DMS114 treated with DMSO at 0.1 percent for 48 hours (cell line): Measurements from ENCODE around the gene HES4.
"Not testable (repeated sequence)": the region's sequence is repeated elsewhere in the genome, so short reads cannot be mapped to it uniquely, and the experiment has no call there.

Experiments
- DNase-seq: peaks from one replicate; lab custom pipeline; 2025; ENCODE audit not compliant: unreplicated experiment; lab: John Stamatoyannopoulos, UW

Gene HES4

DNA sequence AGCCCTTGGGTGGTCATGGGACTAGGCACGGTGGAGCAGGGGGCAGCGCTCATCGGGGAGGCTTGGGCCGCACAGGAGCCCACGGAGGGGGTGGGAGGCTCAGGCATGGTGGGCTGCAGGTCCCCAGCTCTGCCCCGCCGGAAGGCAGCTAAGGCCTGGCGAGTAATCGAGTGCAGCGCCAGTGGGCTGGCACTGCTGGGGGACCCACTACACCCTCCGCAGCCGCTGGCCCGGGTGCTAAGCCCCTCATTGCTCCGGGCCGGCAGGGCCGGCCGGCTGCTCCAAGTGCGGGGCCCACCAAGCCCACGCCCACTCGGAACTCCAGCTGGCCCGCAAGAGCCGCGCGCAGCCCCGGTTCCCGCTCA lies 18.4 kb upstream of the HES4 start:
- not testable (repeated sequence) for DNase-seq

GRCh38 chr1:1017397-1018320 lies 17.8 kb upstream of the HES4 start:
- DNase-seq: not testable (repeated sequence)

DNA sequence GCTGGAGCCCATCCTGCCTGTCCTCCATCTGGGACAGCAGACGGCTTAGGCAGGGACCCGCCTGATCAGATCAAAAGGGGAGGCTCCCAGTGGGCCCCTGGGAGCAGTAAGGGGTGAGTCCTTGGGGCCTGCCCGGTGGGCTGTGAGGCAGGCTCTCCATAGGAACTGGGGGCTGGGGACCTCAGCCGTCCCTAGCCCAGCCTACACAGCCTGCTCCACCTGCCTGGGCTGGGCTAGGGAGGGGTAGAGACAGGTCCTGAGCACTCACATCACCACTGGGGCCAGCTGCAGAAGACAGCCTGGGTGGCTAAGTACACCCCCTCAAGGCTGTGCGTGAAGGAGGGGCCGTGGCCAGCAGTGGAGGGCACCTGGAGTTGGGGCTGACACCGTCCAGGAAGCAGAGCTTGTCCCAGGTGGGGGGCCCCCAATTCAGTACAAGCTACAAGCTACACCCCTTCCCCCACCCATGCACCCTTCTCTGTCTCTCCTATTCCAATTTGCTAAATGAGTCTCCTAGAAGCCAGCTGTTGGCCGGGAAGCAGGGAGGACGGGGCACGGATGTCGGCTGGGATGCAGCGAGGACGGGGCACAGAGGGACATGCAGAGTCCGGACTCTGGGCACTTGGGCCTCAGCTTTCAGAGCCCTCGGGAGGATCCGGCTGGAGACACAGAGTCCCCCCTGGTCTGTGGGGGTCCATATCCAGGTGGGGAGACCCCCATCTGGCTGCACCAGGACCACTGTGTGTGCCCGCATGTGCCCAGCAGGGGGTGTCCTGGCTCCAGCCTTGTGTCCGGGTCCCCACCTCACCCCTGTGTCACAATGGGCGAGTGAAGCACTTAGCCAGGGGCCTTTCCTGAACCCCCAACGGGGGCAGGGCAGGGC lies 15.1 kb upstream of the HES4 start:
- no peak for DNase-seq

DNA sequence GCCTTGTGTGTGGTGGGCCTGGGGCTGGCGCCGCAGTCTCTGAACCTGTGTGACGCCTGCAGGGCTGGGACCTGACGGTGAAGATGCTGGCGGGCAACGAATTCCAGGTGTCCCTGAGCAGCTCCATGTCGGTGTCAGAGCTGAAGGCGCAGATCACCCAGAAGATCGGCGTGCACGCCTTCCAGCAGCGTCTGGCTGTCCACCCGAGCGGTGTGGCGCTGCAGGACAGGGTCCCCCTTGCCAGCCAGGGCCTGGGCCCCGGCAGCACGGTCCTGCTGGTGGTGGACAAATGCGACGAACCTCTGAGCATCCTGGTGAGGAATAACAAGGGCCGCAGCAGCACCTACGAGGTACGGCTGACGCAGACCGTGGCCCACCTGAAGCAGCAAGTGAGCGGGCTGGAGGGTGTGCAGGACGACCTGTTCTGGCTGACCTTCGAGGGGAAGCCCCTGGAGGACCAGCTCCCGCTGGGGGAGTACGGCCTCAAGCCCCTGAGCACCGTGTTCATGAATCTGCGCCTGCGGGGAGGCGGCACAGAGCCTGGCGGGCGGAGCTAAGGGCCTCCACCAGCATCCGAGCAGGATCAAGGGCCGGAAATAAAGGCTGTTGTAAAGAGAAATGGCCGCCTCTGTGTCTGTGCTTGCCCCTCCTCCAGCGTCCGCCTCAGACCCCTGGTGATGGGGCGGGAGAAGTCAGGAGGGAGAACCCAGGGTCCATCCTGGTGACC lies 14.2 kb upstream of the HES4 start:
- peak; percentile 57 for DNase-seq

GRCh38 chr1:1013105-1013921 lies 13.4 kb upstream of the HES4 start, which contains the start of gene ISG15:
Gene ISG15, plus strand, starts transcription at chr1:1013497. Its CDS starts 77 bp downstream, at chr1:1013574.
- peak; percentile 74 for DNase-seq

- not testable (repeated sequence) for DNase-seq
Observed at GRCh38 chr1:1012736-1013104, 12.8 kb upstream of the HES4 start.

DNA sequence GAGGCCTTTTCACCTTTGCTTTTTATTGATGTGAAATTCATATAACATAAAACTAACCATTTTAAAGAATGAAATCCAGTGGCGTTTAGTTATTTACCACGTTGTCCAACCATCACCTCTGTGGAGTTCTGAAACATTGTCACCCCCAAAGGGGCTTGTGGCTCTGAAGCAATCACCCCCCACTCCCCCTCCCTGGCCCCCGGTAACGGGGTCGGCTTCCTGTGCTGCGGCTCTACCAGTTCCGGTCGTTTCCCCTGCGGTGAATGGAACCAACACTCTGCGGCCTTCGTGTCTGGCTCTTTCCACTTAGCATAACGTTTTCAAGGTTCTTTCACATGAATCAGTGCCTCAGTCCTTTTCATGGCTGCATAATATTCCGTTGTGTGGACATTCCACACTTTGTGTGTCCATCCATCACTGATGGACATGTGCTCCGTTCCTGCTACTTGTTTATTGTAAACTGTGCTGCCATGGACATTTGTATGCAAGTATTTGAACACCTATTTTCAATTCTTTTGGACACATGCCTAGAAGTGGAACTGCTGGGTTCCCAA lies 11.6 kb upstream of the HES4 start:
- no peak for DNase-seq

- DNase-seq: not testable (repeated sequence)
Observed at GRCh38 chr1:1010131-1010530, 10.2 kb upstream of the HES4 start.

- DNase-seq: no peak
Observed at GRCh38 chr1:1006305-1007159, 6.6 kb upstream of the HES4 start.

- no peak for DNase-seq
Observed at GRCh38 chr1:1005774-1006304, 5.9 kb upstream of the HES4 start.

GRCh38 chr1:1004780-1005697 lies 5.1 kb upstream of the HES4 start:
- DNase-seq: no peak

DNA sequence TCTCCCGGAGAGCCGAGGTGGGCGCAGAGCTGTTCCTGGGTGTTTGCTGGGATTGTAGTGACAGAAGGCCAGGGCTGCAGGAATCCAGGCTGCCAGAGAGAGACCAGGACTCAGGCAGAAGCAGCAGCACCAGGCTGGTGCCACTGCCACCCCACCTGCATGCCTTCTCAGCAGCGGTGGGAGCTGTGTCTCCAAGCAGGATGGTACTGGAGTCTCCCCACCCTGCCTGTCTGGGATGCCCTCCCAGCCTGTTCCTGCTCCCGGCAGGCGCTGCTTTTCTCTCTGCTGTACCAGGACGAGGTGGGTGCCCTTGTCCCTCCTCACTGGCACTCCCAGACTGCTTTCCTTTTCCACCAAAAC lies 4.5 kb upstream of the HES4 start:
- DNase-seq: no peak

DNA sequence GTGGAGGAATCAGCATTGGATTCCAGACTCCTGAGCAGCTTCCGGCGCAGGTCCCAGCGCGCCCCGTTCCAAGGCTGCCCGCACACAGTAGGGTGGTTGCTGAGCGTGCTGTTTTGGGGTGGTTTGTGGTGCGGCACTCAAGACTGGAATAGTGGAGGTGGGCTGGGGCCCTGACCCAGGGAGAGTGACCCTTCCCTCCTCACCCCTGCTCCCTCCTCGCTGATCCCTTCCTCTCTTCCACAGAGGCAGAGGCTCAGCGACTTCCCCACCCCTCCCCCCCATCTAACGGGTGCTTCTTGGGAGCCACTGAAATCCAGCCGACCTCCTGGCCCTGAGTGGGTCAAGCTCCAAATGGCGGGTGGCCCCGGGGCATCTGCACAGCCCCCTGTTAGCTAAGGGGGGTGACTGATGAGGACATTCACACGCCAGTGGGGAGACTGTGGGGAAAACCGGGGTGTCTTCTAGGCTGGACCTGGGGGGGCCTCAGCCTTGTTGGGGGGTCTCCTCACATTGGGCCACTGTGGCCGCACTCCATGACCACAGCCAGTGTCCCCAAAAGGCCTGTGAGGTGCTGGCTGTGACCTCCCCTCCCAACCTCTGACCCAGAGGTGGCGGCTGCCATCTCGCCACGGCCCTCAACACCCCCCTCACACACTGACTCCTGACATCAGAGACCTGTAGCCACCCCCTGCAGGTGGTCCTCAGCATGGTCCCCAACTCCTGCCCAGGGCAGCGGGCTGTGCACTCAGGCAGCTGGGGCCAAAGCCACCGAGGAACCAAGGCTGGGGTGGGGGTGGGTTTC lies 3.9 kb upstream of the HES4 start:
- DNase-seq: no peak

DNA sequence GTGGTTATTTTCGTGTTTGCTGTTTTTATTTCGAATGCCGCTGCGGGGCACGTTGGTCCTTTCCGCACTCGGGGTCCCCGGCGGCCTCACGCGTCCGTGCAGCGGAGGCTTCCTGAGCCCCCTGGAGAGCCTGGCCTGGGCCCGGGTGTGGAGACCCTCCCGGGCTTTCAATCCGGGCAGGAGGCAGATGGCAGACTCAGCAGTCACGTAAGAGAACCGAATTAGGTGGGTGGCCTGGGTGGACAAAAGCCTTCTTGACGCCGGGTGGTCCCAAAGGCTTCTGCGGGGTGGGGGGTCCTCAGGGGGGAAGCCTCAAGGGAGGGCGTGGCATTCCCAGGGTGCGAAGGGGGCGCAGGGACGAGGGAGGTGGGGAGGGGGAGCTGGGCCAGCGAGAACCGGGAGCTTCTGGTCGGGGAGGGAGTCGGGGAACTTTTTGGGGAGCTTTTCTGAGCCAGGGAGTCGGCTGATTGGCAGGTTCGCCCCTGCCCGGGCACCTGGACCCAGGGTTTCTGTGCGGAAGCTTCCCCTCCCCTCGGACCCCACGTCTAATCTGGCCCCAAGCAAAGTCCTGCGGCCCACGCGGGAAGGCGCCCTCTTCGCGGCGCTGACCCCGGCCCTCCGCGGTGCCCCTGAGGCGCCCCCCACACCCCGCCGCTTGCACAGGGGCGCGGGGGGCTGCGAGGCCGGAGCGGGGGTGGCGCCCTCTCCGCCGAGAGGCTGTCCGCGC lies 1.3 kb upstream of the HES4 start:
- DNase-seq: no peak

DNA sequence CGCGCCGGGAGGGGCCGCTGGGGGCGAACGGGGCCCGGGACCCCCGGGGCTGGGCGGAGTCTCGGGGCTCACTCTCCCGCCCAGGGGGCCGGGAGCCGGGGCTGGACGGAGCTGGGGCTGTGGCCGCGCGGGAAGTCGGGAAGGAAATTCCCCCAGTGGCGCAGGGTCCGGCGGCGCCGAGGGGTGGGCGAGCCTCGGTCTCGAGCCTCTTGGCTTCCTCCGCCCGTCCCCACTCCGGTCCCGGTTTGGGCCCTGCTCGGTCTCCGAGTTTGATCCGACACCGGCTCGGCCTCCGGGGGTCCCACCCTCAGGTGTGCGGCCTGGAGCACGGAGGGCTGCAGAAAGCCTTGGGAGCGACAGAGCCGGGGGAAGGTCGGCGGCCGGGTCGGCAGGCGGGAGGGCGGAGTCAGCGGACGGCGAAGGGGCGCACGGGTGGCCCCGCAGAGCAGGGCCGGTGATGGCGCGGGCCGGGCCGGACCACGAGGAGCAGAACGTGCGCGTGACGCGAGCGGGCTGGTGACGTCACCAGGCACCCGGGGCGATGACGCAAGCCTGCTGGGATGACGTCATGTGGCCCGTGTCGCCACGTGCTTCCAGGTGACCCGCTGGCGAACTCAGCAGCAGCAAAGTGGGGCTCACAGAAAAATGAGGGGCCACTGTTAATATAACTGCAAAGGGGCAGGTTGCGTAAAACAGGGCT lies 610 bp upstream of the HES4 start:
- peak; percentile 36 for DNase-seq
